Fibroblast of villous mesenchyme (primary cell): ENCODE results near the gene RAP1A. TPM values are rescaled to one million over a fixed set of nuclear protein-coding genes. Genes with fewer than 3 reads are reported as not detected.

Experiments
- DNase-seq: peaks from one replicate; pipeline ENCODE4 v3.0.0-alpha.2; 2010; ENCODE audit warnings: low read depth
- H3K4me3 ChIP-seq: 2 replicates; pipeline ENCODE4 v1.5.1; 2011; ENCODE audit warnings: low read depth, mild to moderate bottlenecking, low read length
- total RNA-seq: library from RNA; depleted of rRNA; stranded (reverse); fragments of >200 nt; gene quantifications from 2 replicates; pipeline ENCODE4 v1.2.3, GENCODE V29; 2012
- TF ChIP-seq, protein P1 (sequence below): IDR thresholded peaks from 2 replicates; pipeline ENCODE4 v1.5.1; 2012; ENCODE audit warnings: low read depth, mild to moderate bottlenecking, low read length; ENCODE audit not compliant: insufficient read depth

The RAP1A gene
- total RNA-seq, 1 donor, result 25.5 TPM

GRCh38 chr1:111618081-111618480, 1.5 kb upstream of the RAP1A start:
- DNase-seq, result no peak
- no peak overlapping the region for H3K4me3 ChIP-seq
- TF ChIP-seq, protein P1, sequence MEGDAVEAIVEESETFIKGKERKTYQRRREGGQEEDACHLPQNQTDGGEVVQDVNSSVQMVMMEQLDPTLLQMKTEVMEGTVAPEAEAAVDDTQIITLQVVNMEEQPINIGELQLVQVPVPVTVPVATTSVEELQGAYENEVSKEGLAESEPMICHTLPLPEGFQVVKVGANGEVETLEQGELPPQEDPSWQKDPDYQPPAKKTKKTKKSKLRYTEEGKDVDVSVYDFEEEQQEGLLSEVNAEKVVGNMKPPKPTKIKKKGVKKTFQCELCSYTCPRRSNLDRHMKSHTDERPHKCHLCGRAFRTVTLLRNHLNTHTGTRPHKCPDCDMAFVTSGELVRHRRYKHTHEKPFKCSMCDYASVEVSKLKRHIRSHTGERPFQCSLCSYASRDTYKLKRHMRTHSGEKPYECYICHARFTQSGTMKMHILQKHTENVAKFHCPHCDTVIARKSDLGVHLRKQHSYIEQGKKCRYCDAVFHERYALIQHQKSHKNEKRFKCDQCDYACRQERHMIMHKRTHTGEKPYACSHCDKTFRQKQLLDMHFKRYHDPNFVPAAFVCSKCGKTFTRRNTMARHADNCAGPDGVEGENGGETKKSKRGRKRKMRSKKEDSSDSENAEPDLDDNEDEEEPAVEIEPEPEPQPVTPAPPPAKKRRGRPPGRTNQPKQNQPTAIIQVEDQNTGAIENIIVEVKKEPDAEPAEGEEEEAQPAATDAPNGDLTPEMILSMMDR, result no peak

DNA sequence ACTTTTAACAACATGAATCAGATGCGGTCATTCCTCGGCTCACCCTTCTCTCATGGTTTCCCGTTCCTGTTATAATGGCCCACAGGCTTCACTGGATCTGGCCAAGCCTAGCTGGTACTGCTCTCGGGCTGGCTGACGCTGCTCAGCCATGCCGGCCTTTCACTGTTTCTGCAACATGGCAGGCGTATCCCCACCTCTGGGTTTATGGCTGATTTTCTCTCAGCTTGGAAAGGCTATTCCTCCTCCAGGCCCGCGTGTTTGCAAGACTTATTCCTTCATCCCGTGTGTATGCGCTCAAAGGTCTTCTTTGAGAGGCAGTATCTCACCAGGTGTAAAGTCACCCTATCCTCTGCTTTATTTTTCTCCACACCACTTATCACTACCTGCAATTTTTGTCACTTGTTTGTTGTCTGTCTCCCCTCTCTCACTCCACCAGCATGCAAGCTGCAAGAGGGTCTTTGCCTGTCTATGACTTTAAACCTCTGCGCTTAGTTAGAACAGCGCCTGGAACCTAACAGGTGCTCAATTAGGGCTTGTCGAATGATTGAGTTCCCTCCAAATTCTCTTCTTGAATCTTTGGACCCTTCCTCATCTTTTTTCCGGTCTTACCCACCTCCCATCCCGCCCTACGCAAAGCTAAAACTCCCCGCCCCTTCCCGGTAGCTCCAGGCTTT, 491 bp upstream of the RAP1A start:
- TF ChIP-seq, protein P1, result no peak
- peak overlapping the region; percentile 91 for H3K4me3 ChIP-seq
- DNase-seq, result no peak

DNA sequence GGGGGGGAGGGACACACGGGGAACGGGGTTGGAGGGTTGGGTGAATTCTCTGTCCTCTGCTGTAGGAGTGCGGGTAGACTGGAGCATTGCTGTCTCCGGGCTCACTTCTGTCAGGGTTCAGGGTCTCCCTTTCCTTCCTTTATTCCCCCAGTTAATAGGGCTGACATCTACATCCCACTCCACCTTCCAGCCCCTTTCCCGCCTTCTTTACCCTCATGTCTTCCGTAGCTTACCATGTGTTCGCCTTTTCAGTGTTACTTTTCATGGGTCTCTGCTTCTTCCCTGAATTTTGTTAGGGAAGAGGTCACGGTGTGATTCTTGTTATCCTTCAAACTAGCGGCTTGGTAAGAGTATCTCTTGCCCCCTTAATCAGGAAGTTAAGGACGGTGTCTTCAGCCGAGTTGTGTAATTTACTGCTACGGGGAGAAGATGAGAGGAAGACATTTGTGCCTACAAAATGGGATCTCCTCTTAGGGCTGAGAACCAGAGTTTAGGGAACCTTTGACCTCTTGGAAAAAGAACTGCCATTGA, 917 bp downstream of the RAP1A start:
- TF ChIP-seq, protein P1, result no peak
- peak overlapping the region; percentile 91 for H3K4me3 ChIP-seq
- DNase-seq, result peak; percentile 22

GRCh38 chr1:111621050-111621449, 1.5 kb downstream of the RAP1A start:
- no peak for DNase-seq
- TF ChIP-seq, protein P1, result no peak
- H3K4me3 ChIP-seq, result peak overlapping the region; percentile 91

DNA sequence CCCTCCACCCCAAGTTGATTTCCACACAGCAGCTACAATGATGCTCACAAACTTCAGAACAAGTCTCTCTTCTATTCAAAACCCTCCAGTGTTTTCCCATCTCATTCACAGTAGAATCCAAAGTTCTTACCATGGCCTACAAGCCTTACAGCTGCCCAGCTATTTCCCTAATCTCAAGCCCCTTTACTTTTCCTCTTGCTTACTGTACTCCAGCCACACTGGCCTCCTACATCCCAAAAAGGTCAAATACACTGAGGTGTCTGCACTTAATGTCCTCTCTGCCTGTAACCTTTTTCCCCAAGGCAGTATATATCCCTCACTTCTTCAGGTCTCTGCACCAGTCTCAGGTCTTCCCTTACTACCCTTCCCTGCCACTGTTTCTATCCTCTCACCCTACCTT, 2.6 kb downstream of the RAP1A start:
- TF ChIP-seq, protein P1, result no peak
- DNase-seq, result no peak
- no peak overlapping the region for H3K4me3 ChIP-seq

- TF ChIP-seq, protein P1, result no peak
- H3K4me3 ChIP-seq, result no peak overlapping the region
- DNase-seq, result no peak
Observed at GRCh38 chr1:111624382-111624781, 4.8 kb downstream of the RAP1A start.

GRCh38 chr1:111625276-111625675, 5.7 kb downstream of the RAP1A start:
- no peak overlapping the region for H3K4me3 ChIP-seq
- DNase-seq, result no peak
- TF ChIP-seq, protein P1, result no peak
